DMS153 treated with DMSO at 0.1 percent for 48 hours (cell line): ENCODE data around the gene ABCA4.
A peak's percentile ranks its signal among the peaks of the same experiment; 100 is the strongest.

Experiments used
- DNase-seq: peaks from one replicate; lab custom pipeline; 2025; ENCODE audit not compliant: unreplicated experiment; lab: John Stamatoyannopoulos, UW

Gene ABCA4

DNA sequence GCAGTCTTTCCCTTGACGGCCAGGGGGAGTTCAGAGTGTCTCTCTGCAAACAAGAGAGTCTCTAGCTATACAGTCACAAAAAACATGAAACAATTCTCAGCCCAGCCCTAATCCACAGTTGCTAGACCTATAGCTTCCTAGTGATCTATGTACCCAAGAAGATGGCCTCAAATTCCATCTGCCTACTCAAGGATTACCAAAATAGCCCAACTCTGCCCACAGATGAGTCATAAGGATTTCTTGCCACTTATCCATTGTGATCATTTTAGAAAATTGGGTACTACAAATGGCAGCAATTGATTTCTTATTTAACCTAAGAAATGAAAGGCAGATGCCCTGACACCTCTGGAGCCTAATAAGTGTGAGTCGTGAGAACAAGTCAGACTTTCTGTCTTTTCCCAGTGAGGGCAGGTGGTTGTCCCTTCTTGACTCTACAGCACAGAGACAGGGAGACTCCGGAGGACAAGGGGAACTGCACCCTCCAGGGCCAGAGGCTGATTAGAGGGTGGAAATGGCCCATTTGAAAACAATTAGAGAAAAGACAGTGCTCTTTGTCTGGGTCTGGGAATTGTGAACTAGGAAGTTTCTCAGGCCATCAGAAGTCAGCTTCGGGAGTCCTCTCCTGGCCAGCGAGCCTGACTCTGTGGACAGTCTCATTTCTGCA, 65.4 kb downstream of the ABCA4 start:
- DNase-seq, result no peak

DNA sequence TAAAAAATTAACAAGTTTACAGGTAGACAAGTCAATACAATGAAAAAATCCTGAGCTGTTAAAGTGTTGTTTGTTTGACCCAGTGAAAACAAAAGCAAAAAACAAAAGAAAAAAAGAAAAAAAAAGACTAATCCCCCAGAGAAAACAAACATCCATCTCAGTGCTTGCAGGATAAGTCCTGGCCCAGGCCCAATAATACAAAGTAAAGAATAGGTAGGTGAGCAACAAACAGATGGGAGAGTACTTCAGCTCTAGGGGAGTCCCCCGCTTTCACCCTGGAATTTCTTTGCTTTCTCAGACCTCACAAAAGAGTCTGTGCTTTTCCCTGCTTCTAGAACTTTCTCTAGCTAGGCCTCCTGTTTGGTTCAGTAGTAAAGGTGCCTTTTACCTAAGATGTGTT, 70.3 kb downstream of the ABCA4 start:
- DNase-seq, result no peak

DNA sequence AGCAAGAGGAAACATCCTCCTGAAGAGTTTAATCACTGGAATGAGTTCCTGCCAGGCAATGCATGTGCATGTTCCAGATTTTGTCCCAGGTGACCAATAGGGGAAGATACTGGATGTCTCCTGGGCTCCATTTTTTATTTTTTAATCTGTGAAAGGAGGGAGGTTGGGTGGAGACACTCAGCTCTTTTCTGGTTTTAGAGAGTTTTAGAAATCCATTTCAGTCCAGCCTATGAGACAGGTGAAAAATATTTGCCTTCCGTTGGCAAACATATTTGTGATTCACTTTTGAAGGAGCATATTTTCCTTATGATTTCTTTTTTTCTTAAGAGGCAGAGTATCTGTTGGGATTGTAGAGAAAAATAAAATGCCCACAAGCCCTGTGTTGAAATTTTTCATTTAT, 70.7 kb downstream of the ABCA4 start:
- no peak for DNase-seq

DNA sequence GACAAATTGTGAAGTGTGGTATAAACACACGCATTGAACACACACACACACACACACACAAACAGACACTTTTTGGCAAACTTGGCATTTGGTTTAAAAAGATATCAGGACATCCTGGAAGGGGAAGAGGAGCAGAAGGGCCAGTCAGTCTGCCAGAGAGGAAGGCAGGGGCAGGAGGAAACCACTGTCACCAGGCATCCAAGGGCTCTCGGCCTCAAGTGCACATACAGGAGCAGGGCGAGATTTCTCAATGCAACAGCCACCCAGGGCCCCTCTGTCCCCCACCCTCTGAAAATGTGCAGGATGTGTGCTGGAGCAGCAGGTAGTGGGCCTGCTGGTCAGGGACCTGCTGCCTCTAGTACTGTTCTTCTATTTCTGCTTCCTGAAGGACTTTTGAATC, 71.2 kb downstream of the ABCA4 start:
- no peak for DNase-seq

DNA sequence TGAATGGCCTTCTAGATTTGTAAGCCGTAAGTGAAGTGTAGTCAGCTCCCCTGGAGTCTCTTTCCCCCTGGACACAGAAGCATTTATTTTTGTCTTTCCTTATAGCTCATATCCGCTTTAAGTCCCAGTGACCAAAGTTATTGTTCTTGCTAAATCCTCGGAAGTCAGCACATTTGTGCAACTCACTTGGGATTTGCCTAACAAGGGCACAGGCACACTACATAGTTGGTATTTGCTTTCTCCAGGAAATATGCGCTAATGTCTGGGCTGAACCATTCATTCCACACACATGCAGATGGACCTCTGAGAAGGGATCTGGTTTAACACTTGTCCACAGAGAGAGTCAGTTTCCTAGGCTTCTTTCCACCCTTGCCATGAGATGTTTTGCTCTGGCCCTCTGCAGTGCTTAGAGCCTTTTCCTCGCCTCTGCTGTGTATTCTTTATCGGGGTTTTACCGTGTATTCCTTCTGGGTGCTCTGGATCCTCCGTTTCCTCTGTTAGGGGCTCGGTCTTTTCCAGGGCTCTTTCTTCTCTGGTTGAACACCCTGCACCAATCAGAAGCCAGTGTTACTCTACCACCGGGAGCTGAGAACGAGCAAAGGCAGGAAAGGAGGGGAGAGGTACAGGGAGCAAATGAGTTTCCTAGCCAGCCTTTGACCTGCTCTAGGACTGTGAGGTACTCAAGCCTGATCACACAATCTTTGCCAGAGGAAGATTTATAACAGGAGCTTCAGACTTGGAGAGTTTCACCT, 72.4 kb downstream of the ABCA4 start:
- no peak for DNase-seq

DNA sequence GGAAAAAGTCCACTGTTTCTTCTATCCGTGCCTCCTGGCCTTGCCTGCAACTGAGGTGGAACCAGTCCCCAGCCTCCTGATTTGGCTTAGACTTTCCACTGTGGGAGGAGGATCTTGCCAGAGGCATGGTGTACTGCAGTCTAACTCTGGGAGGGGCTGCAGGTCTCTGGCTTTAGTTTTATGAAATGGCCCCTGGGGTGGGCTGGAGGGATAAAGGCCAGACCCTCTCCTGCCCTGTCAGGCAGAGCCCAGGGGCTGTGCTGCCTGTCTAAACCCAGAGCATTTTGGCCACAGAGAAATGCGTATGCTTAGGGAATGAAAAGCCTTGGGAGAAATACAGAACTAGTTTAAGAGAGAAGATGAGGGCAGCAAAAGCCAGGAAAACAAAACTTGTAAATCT, 73.0 kb downstream of the ABCA4 start:
- no peak for DNase-seq

DNA sequence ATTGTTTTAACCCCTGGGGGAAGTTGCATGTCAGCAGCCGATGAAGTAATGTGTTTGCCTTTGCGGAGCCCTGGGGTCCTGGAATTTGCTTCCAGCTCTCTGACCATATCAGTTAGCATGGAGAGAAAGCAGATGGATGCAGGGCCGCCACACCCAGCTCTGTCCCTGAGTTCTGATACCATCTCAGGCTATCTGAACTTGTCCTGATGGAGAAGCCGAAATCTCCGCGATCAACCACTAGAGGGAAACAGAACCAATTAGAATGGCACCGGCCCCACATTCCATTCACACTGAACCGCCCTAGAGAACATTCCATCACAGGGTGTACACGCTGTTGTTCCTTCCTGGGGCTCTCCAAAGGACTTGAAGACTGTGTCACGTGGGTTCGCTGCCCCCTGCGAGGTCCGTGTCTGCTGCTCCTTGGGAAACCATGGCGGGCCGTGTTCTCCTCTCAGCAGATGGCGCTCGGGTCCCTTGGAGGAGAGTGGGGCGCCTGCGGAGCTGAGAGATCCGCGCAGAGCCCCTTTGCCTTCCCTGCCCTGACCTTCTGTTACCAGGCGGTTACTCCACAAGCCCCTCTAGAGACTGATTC, 75.4 kb downstream of the ABCA4 start:
- DNase-seq, result no peak

DNA sequence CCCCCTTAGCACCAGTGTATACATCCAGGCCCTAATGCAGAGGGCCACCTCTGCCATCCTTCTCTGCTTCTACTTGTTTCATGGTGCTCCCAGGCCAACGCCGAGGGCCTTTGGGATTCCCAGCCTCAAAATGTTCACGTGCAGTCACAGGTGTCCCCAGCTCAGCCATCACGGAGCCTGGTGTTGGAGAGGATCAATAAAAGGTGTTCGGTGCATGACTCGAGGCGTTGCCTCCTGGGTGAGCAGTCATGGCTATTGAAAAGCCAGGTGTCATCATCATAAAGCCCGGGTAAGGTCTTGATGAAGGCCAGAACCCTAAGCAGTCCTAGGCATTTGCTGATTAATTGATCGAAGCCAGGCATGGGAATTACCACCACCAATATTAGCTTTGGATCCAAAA, 76.1 kb downstream of the ABCA4 start:
- no peak for DNase-seq

DNA sequence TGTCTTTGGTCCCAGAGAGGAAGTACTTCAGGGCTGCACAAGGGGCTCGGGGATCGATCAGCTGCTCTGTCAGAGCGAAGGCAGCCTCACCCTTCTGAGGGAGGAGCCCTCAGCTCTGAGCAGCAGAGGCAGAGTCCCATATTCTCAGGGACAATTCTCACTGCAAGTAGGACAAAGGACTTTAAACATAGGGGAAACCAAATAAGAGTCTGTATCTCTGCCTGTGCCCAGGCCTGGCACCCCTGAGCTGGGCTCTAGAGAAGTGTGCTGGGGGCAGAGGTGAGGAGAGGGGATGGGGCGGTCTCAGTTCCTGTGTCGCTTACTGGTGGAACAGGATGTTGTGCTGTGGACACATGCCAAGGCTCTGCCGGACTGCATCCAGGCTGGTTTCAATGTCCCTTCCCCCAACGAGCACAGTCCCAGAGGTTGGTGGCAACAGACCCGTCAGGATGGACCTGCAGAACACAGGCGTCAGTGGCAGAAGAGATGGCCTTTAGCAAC, 76.6 kb downstream of the ABCA4 start:
- peak; percentile 65 for DNase-seq

DNA sequence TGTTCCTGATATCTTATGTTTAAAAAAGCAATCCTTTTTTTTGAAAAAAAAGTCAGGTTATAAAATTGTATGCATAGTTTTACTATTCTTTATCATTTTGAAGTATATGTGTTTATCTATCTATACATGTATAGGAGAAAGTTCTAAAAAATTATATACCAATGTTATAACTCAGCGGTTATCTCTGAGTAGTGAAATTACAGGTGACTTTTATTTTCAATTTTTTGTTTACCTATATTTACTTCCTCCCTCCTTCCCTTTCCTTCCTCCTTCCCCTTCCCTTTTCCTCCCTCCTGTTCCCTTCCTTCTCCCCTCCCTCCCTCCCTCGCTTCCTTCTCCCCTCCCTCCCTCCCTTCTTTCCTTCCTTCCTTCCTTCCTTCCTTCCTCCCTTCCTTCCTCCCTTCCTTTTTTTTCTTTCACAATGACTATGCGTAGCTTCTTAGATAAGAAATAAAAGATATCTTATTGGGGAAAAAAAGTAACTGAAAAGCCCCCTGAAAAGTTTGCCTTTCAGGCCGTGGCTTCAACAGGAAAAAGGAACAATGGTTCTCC, 77.1 kb downstream of the ABCA4 start:
- DNase-seq, result no peak

DNA sequence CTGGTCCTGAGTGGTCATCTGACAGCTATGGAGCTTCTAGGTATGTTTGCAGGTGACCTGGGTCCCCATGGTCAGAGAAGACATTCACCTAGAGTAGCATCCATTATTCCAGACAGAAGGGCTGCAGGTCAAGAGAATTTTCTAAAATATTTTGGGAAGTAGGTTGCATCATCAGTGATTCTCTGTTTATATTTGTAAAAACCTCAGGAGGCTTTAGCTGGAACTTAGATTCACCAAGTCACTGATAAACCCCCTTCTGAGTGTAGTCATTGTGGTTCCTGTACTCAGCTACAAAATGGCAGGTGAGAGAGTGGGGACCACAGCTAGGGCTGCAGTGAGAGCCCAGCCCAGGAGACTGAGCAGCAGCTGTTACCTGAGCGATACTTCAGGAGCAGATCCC, 78.6 kb downstream of the ABCA4 start:
- DNase-seq, result no peak

DNA sequence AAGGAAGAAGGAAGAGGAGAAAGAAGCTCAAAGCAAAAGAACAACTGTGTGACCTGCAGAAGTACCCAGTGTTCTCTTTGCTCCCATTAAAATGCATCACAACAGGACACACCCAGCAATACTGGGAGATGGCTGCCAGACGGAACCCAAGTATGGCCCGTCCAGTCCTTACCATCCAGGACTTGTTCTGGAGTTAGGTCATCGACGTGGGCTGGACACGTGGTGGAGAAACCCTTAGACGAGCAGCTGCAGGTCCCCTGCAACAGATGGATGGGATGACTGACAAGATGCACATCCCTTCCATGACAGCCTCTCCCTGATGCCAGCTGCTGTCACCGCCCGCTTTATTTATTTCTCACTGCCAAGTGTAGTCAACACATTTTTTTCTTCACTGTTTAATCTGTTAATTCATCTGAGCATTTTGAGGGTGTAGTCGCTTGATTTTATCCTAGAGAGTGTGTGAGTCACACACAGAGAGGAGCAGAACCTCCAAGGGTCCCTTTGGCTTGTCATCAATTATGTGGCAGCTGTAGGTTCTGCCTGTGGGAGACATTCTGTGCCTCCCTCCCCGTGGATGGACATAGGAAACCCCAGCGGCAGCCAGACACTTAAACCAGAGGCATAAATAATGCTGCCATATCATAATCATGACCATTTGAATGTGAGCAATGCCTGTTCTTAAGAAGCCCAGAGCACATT, 80.9 kb downstream of the ABCA4 start:
- no peak for DNase-seq

DNA sequence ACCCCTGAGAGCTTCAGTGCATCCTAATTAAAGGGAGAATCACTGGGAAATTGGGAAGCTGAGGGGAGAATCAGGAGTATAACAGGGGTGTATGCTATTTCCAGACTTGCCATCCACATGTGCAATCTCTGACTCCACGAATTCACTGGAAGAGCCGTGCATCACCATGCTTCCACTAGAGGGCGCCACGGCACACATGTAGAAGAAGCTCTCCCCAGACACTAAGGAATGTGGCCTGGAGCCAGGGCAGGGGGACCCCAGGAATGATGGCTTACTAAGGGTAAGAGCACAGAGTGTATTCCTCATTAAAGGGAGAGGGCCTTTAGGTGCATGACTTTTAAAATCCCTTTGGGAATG, 81.5 kb downstream of the ABCA4 start:
- peak; percentile 15 for DNase-seq

DNA sequence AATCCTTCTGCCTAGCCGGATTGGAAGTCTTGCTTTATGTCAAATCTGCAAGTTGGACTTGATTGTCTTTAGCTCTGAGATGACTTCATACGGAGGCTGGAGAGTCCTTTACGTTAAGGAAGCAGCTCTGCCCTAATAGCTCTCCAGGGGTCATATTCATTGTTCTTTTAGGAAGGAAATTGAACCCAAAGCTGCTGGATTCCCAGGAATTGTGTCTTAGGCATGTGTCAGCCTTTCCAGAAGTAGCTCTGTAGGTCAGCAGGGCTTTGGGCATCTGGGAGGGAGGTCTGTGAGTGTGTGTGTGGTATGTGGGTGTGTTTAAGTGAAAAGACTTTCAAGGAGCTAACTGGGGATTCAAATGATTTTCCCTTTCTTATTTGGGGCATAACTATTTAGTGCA, 82.4 kb downstream of the ABCA4 start:
- DNase-seq, result no peak

DNA sequence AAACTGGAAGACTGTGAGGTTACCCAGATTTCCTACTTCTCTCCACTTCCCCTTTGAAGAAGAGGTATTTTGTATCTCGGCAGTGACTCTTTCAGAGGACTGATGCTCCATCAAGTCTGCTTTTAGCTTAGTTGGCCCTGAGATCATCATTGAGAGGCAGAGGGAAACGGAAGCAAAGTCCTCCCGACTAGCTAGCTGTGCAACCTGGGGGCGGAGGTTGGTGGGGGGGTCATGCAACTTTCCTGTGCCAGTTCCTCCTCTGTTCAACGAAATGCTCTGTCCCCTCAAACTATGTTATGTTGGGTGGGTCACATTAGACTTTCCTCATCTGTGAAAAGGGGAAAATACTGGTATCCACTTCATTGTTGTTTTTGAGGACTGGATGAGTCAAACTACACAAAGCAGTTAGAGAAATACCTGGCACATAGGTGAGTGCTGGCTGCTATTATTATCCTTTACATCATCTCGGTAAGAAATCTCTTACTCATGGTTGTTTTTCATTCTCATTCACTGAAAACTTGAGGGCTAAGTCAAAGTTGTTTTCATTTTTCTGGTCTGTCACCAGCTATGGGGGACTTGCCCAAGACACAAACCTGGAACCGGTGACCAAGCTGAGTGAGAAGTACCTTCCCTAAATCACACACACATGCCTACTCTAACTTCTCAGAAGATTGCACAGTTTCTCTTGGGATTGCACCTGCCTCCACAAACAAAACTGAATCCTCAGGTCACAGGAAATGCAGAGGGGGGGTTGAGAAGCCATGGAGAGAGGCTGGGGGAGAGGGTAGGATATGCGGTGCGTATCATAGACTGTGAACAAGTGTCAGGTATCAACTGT, 83.3 kb downstream of the ABCA4 start:
- DNase-seq, result no peak

DNA sequence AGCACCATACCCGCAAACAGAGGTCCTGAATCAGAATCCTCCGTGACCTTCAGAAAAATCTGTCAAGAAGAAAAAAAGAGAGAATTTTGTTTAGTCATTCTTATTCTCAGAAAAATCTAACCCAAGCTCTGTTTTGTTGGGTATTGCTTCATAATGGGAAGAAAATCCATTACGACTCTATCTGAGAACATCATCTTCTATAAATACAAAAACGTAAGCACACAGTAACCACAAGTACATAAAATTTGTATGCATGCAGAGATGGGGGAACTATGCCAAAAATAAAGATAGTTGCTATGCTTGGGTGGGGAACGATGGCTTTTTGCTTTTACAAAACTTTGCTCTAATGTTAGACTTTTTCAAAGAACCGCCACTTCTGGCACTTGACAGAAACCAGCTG, 84.2 kb downstream of the ABCA4 start:
- DNase-seq, result no peak

DNA sequence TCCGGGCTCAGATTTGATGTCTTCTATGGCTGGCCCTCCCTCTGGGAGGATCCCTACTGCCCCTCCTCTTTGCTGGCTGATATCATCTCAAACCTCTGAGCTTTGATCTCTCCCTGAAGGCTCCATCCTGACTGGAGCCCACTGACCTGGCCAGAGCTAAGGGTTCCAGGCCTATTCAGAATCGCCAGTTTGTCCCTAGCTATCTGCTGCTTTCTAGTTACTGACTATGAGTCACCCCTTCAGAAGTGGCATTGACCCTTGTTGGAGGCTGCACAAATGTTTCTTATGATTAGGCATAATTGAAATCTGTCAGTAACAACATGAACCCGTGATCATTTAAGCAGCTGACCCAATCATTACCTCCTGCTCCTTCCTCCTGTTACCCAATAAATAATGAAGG, 87.1 kb downstream of the ABCA4 start:
- DNase-seq, result no peak

DNA sequence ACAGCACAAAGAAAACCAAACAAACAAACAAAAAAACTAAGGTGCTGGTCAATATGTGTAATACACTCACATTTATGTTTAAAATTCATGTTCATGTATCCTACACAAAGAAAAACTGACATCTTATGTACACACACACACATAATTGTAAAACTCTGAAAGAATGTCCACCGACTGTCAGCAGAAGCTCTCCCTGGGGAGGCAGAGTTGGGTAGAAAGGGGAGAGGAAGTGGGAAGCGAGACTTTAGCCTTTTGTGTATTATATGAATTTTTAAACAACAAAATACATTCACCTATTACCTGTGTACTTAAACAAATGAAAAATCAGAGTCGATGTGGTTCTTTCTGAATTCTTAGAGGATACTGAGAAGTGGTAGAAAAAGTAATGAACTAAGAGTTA, 88.3 kb downstream of the ABCA4 start:
- DNase-seq, result no peak

DNA sequence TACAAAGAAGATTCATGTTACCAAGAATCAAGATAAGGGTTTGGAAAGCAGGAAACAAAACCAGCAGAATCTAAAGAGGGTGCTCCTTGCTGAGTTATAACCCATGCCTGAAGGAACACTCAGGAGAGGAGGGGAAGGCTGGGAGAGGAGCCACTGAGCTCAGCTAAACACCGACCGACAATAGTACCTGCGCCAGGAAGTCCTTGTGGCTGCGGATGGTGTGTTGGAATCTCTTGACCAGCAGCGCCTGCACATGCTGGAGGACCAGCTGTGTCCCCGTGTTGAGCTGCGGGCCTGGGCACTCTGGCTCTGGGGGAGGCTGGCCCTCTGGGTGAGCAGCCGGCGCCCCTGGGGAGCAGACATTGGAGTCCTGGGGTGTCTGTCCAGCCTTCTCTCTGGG, 89.4 kb downstream of the ABCA4 start:
- no peak for DNase-seq

DNA sequence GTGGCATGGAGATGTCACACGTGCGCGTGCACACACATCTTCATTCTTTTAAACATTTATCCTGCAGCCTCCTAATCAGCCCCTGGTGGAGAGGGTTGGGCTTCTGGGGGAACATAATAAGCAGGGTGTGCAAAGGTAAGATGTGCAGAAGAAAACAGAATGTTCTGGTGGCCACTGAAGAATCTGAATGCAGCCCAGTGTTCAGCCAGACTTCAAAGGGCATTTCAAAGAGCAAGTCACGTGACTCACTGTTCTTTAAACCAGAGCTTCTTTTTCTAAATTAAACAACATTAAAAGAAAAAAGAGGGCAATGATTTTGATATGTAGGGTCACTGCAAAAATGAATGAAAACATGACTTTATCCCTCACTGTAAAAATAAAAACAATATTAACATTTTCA, 89.8 kb downstream of the ABCA4 start:
- DNase-seq, result no peak
